Measurements from ENCODE around the gene MEI4. TPM values are rescaled to one million over a fixed set of nuclear protein-coding genes. Genes with fewer than 3 reads are reported as not detected.

Gene MEI4
- total and polyA plus RNA-seq, 4 donors: not detected

GRCh38 chr6:77879527-77879926, 226.7 kb downstream of the MEI4 start:
- TF ChIP-seq, protein P1, sequence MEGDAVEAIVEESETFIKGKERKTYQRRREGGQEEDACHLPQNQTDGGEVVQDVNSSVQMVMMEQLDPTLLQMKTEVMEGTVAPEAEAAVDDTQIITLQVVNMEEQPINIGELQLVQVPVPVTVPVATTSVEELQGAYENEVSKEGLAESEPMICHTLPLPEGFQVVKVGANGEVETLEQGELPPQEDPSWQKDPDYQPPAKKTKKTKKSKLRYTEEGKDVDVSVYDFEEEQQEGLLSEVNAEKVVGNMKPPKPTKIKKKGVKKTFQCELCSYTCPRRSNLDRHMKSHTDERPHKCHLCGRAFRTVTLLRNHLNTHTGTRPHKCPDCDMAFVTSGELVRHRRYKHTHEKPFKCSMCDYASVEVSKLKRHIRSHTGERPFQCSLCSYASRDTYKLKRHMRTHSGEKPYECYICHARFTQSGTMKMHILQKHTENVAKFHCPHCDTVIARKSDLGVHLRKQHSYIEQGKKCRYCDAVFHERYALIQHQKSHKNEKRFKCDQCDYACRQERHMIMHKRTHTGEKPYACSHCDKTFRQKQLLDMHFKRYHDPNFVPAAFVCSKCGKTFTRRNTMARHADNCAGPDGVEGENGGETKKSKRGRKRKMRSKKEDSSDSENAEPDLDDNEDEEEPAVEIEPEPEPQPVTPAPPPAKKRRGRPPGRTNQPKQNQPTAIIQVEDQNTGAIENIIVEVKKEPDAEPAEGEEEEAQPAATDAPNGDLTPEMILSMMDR (IDR thresholded peaks at IDR 0.05; ENCODE audit: control extremely low read depth, extremely low read depth): no peak
- Histone ChIP-seq H3K4me1 (ENCODE audit: control insufficient read depth in 5 of 5, insufficient read depth in 5 of 5, low read length in 5 of 5) (no peaks in the 10 kb centered on the region), H3K36me3 (ENCODE audit: control insufficient read depth in 4 of 4, insufficient read depth in 4 of 4, low read length in 4 of 4) (no peaks in the 10 kb centered on the region), H3K27ac (ENCODE audit: low read depth in 1 of 2, low read length in 1 of 2) (no peak overlapping the region), H3K27me3 (ENCODE audit: control insufficient read depth in 3 of 3, insufficient read depth in 3 of 3, low read length in 2 of 3) (no peaks in the 10 kb centered on the region), H3K9me3 (ENCODE audit: control insufficient read depth in 4 of 4, insufficient read depth in 3 of 4, low read length in 3 of 4) (no peaks in the 10 kb centered on the region), H3K9ac (ENCODE audit: insufficient read depth in 1 of 2, low read length in 2 of 2) (no peak overlapping the region), H3K4me3 (no peak overlapping the region)
- ATAC-seq (ENCODE audit: insufficient read depth, low FRiP score) (no peak), DNase-seq (no peak)
- WGBS, 2 donors: 65 to 67% methylated on average over 2 of the region's 2 CpGs

DNA sequence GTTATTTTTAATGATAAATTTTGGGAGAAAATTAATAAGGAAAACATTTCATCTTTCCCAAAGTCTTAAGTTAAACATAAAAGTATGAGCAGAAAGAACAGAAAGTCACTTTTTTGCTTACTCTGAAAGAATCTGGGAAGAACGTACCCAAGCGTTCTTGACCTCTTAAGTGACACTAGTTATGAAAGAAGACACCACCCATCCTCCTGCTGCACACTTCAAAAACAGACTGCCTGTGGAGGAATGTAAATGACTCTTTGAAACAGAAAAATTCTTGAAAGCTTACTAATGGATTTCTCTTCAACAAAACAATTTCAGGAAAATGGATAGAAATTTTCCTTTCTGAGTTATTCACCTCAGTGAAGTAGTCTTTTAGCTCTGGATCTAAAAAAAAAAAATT, 227.7 kb downstream of the MEI4 start:
- WGBS, 2 donors: 45 to 64% methylated on average over 2 of the region's 2 CpGs
- TF ChIP-seq, protein P1 (IDR thresholded peaks at IDR 0.05; ENCODE audit: control extremely low read depth, extremely low read depth): no peak
- no peaks in the 10 kb centered on the region for H3K36me3 ChIP-seq (ENCODE audit: control insufficient read depth in 4 of 4, insufficient read depth in 4 of 4, low read length in 4 of 4)
- no peaks in the 10 kb centered on the region for H3K4me1 ChIP-seq (ENCODE audit: control insufficient read depth in 5 of 5, insufficient read depth in 5 of 5, low read length in 5 of 5)
- no peak for ATAC-seq (ENCODE audit: insufficient read depth, low FRiP score)
- no peak overlapping the region for H3K27ac ChIP-seq (ENCODE audit: low read depth in 1 of 2, low read length in 1 of 2)
- H3K9ac ChIP-seq (ENCODE audit: insufficient read depth in 1 of 2, low read length in 2 of 2): no peak overlapping the region
- no peaks in the 10 kb centered on the region for H3K27me3 ChIP-seq (ENCODE audit: control insufficient read depth in 3 of 3, insufficient read depth in 3 of 3, low read length in 2 of 3)
- no peak for DNase-seq
- H3K9me3 ChIP-seq (ENCODE audit: control insufficient read depth in 4 of 4, insufficient read depth in 3 of 4, low read length in 3 of 4): no peaks in the 10 kb centered on the region
- H3K4me3 ChIP-seq: no peak overlapping the region

- ATAC-seq (ENCODE audit: insufficient read depth, low FRiP score) (no peak), DNase-seq (no peak)
- Histone ChIP-seq H3K27me3 (ENCODE audit: control insufficient read depth in 3 of 3, insufficient read depth in 3 of 3, low read length in 2 of 3) (no peaks in the 10 kb centered on the region), H3K4me1 (ENCODE audit: control insufficient read depth in 5 of 5, insufficient read depth in 5 of 5, low read length in 5 of 5) (no peaks in the 10 kb centered on the region), H3K4me3 (no peak overlapping the region), H3K9me3 (ENCODE audit: control insufficient read depth in 4 of 4, insufficient read depth in 3 of 4, low read length in 3 of 4) (peaks cover 0 to 2% (median 0%) of the 10 kb centered on the region in 4 donors), H3K9ac (ENCODE audit: insufficient read depth in 1 of 2, low read length in 2 of 2) (no peak overlapping the region), H3K36me3 (ENCODE audit: control insufficient read depth in 4 of 4, insufficient read depth in 4 of 4, low read length in 4 of 4) (no peaks in the 10 kb centered on the region), H3K27ac (ENCODE audit: low read depth in 1 of 2, low read length in 1 of 2) (no peak overlapping the region)
- WGBS, 2 donors: 82 to 88% methylated on average over 2 of the region's 2 CpGs
- TF ChIP-seq, protein P1 (IDR thresholded peaks at IDR 0.05; ENCODE audit: control extremely low read depth, extremely low read depth): no peak
Measured at GRCh38 chr6:77883851-77884250, 231.0 kb downstream of the MEI4 start.

- DNase-seq (no peak), ATAC-seq (ENCODE audit: insufficient read depth, low FRiP score) (no peak)
- Histone ChIP-seq H3K27me3 (ENCODE audit: control insufficient read depth in 3 of 3, insufficient read depth in 3 of 3, low read length in 2 of 3) (no peaks in the 10 kb centered on the region), H3K4me3 (no peak overlapping the region), H3K9ac (ENCODE audit: insufficient read depth in 1 of 2, low read length in 2 of 2) (no peak overlapping the region), H3K9me3 (ENCODE audit: control insufficient read depth in 4 of 4, insufficient read depth in 3 of 4, low read length in 3 of 4) (peaks cover 0 to 15% (median 4%) of the 10 kb centered on the region in 4 donors), H3K36me3 (ENCODE audit: control insufficient read depth in 4 of 4, insufficient read depth in 4 of 4, low read length in 4 of 4) (no peaks in the 10 kb centered on the region), H3K4me1 (ENCODE audit: control insufficient read depth in 5 of 5, insufficient read depth in 5 of 5, low read length in 5 of 5) (no peaks in the 10 kb centered on the region), H3K27ac (ENCODE audit: low read depth in 1 of 2, low read length in 1 of 2) (no peak overlapping the region)
- TF ChIP-seq, protein P1 (IDR thresholded peaks at IDR 0.05; ENCODE audit: control extremely low read depth, extremely low read depth): no peak
- WGBS, 2 donors: 50 to 67% methylated on average over 4 of the region's 4 CpGs
Measured at GRCh38 chr6:77893391-77893790, 240.6 kb downstream of the MEI4 start.

Data from lung (tissue), 12 donors.